Activated gamma-delta T cell treated with Interleukin-2 at 50 U/mL for 16 hours (primary cell): ENCODE results near the gene COX7B2.

Experiments
- DNase-seq: peaks from one replicate; pipeline ENCODE4 v3.0.0-alpha.2; 2020

The COX7B2 gene, protein sequence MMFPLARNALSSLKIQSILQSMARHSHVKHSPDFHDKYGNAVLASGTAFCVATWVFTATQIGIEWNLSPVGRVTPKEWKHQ

DNA sequence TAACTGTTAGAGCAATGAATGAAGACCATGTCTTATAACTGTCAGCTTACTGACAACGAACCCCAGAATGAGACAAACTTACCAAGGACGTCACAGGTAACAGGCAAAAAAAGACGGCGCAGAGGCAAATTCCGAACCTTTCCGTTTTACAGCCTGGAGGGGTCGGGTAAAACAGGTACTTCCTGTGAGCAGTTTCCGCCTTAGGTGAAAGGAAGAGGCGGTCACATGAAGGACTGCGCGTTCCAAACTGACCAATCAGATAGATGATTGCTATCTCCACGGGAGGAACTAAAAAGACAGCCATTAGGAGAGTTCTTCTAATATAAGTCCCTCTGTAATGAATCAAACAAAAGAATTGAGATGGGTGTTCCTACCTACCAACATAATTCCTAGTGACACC lies at the start of gene COX7B2:
TSS of gene COX7B2 (minus strand) at position 168 of the 400 bp plus-strand sequence. CDS start 174,053 bp downstream, outside the sequence.
- DNase-seq: no peak

DNA sequence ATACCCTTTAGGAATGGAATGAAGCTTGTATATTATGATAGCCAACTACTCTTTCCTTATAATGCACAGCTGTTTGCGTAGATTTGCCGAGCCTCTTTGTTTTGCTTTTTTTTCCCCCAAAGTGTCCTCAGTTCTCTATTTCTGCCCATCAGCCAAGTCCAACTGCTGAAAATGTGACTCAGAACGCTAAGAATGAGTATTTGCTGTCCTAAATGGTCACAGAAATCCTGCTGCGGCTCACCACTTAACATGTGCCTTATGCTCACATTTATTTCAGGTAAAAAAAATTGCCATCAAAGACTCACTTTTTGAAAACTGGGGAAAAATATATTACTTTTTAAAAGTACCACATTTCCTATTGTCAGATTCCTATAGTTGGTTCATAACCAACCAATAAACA lies 47.4 kb upstream of the COX7B2 start:
- DNase-seq: no peak

DNA sequence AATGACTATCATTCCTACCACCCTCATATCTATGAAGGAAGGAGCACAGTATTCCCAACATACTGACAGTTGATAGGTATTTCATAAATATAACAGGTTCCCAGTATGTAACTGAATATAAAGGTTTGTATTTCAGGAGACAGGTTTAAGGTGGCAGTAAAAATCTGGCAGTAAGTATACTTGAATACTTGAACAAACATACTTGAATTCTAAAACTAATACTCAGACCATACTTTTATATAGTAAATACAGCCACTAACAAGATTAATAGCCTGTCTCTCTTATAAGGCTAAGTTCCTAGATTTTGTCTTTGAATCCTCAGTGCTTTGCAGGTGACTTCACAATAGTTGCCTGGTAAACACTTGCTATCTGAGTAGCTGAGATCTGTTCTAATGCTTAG lies 46.6 kb upstream of the COX7B2 start:
- no peak for DNase-seq

DNA sequence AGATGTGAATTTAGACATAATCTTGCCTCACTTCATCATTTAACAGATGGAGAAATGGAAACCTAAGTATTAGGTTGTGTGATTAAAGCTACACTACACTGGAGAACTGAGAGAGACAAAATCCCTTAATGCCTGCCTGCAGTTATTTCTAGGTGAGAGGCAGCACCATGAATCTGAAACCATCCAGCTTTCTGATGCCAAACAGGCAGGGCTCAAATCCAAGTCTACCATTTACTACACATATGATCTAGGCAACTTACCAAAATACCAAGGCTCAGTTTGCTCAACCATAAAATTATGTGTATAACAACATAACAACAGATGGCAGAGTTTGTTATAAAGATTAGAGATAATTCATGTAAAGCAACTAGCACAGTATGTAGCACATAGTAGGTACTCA lies 45.6 kb upstream of the COX7B2 start:
- no peak for DNase-seq

DNA sequence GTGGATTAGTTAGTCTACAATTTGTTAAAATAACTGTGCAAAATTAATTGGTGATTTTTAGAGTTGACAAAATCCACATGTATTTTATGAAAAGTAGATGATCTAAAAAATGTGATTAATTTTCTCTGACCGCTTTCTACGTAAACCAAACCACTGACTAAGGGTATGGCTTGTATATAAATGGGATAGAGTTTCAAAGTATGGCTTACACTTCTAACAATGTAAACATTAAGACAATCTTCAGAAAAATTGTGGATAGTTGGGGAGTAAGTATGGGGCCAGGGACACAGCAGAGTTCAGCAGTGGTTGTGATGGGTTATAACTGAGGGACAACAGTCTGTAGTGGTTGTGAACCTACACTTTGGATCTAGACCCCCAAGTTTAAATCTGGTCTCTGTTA lies 44.5 kb upstream of the COX7B2 start:
- DNase-seq: no peak

DNA sequence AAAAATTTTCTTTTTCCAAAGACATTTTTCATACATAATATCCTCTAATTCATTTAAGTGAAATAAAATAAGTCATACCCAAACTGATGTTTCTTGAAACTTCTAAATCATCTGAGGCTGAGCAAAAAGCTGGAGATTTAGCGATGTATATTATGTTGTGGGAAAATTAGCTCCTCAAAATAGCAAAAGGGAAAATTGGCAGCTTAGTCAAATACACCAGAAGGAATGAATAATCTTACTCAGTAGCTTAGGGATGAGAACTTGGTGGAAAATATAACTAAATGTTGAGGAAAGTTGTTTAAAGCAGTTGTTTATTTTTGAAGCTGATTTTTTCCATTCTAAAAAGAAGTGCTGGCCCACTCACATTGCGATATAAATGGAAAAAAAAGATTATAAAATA lies 43.4 kb upstream of the COX7B2 start:
- no peak for DNase-seq

DNA sequence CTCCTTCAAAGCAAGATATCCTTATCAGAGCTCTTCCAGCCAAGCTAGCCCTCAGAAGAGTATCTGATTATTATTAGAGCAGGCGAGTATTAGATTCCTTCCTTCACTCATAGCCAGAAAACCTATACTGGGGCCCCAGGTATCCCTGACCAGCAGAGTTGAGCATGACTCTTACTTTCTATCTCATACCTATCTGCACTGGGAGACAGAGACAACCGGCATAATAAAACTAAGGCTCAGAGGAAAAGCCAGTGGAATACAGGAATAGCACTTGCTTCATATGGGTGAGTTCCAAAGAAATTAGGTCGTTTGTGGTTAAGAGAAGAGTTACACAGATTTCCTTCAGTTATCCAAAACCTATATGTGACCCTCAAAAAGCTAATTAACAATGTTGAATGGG lies 41.8 kb upstream of the COX7B2 start:
- no peak for DNase-seq

DNA sequence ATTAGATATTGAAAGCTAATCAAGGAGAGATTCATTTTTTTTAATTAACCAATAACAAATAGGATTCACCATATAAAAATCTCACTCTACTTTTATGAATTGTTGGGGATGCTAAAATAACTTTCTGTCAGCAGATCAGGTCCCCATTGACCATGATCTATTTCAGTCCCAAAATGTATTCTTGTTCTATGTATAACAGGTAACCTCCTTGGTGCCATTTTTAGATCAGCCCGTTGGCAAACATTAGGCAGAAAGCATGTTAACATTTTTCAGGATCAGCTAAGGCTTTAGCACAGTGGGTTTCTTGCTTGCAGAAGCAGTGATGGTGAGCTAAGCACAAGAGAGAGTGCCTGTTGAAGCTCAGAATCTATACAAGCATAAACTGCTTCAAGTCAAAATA lies 40.8 kb upstream of the COX7B2 start:
- no peak for DNase-seq

DNA sequence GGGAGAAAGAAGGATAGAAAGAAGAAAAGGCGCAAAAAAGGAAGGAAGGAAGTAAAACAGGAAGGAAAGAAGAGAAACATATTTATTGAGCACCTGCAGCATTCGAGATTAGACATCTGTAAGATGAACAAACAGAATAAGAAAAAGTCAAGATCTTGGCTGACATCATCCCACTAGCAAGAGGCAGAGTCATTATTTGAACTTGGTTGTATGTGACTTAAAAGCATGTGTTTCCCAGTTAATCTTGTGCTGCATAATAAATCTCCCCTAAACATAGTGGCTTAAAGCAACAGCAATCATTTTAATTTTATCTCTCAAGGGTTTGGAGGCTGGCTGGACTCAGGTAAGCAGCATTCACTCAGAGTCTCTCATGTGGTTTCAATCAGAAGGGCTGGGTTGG lies 38.5 kb upstream of the COX7B2 start:
- DNase-seq: no peak

DNA sequence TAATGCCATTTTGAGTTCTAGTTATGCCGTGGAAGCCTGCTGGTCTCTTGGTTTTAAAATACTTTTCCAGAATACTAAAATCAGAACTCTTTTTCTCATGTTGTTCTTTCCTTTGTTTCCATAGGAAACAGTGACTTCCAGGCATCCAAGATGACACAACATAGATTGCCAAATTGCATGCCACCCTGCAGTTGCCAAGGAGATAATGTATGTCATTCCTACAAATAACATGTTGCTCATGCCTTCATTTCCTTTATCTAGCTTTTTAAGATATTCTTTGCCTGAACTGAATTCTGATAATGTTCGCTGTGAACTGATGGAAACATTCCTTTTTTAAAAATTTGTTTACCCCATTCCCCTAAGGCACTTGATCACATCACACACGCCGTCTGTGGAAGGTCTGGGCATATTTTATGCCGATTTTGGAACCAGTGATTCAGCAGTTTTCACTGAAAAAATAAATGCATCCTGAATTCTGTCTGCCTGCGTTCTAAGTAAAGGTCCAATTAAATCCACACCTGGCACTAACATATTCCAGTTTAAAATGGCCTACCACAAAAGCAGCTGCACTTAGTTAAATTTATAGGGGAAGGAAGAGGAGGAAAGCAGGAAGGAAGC lies 38.0 kb upstream of the COX7B2 start:
- DNase-seq: no peak

DNA sequence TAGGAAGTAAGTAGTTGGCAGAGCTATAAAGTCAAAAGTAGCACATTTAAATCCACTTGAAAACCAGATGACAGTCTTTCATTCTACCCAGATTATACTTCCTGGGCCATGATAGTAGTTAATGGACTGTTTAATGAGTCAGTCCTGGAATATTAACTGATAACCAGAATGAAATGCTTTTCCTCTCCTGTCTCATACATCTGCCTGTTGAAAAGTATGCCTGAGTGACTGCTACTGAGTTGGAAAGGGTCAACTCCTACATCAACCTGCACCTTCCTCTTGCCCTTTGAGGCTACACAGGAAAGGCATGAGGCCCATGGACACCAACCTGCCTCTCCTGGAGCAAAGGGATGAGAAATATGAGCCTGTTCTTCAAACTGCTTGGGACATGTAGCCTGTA lies 36.0 kb upstream of the COX7B2 start:
- no peak for DNase-seq

DNA sequence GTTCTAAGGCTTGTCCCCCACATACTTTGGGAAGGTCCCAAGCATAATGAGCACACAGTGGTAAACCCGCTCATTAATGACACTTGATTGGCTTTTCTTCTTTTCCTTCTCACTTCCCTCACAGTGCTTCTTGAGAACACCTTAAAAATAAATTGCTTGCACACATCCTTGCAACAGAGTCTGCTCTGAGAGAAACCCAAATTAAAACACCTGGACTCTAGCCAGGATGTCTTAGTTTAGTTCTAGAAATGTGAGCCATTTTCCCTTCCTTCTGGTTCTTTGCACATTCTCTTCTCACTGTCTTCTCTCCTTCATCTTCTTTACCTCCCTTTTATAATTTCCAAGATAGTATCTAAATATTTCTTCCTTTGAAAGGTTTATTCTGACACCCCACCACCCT lies 35.3 kb upstream of the COX7B2 start:
- no peak for DNase-seq

DNA sequence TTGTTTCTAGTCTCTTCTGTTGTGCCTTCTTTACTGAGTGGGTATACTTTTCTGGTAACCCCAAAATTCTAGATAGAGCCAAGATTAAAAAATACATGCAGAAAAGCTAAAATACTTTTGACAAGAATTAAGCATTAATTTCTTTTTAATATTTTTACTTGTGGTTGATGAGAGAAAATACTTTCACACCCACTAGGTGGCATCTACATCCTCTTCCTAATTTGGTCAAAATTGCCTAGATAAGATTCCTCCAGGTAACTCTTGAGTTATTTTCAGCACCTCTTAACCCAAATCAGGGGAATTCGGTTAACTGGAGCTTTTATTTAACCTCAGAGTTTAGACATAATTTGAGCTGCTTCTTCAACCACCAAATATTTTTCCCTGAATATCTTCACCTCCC lies 28.4 kb upstream of the COX7B2 start:
- DNase-seq: no peak

DNA sequence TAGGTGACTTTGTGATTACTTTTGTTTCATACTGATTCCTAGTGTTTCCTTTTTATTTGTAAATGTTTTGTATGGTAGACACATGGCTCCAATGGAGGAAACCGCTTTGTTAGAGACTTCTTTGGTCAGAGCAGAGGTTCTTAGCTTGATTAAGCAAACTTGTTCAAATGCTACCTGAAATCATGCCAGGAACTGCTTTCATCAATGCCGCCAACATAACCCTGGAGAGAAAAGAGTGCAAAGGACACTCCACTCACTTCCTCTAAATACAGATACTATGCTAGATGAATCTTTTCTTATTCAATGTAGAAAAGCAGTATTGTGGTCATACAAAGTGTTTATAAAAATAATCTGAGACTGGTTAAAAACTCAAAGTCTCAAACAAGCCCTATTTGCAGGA lies 25.7 kb upstream of the COX7B2 start:
- no peak for DNase-seq

DNA sequence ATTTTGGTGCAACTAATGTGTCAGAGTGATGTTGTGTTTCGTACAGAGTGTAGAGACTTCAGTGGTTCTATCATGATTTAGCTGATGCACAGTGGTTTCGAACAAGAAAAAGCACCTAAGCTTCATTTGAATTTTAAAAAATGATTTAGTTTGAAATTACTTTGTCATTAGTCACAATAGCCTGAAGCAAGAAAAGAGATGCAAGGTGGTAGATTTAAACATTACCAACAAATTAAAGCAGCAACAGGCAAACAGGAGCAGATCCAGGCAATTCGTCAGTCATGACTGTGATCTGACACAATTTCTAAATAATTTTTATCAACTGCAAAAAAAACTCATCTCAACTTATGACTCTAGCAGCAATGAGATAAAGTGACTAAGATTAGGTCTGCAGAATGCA lies 24.6 kb upstream of the COX7B2 start:
- no peak for DNase-seq

DNA sequence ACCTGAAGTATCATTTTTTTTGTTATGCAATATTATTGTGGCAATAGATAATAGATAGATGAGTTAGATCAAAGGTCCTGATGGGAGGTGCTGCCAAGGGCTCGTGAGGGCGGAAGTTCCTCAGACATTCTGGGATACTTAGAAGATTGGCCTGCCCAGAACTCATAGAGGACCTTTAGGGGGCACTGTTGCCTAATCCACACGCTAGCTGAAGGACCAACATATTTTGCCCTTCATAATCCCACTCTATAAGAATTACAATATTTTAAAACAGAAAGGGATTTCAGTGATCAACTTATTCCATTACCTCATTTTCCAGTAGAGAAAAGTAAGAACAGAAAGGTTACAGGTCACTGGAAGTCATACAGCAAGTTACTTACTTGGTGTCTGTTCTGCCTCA lies 22.9 kb upstream of the COX7B2 start:
- DNase-seq: no peak

DNA sequence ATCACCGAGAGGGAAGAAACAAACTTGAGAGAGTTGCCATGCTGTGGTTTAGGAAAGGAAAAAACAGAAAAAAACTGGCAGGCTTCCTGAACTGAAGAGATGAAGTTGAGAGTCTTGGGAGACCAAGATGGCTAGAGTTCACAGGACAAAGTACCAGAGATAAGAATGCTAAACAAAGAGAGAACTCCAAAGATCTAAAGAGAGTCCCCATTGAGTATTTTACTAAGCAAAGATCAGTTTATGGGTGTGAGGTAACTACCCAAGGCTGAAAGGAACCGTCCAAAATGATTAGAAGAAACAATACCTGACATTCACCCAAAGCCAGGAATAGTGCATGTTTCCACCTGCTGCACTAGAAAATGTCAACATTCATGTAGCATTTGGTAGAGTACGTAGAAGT lies 21.8 kb upstream of the COX7B2 start:
- no peak for DNase-seq

DNA sequence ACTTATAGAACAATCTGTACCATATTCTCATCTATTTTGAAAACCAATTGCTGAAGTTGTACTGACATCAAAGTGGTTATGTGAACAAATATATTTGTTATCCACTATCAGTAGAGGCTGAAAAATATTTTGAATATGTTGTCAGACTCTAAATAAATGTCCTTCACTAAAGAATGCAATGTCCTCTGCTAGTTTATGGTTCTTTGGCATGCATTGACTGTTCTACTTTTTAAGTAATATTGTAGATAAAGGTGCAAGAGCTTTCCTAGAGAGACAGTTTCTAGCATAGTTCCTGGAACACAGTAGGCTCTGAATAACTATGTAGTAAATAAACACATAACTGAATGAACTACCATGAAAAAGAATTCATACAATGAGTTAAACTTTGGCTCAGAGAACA lies 18.2 kb upstream of the COX7B2 start:
- no peak for DNase-seq

DNA sequence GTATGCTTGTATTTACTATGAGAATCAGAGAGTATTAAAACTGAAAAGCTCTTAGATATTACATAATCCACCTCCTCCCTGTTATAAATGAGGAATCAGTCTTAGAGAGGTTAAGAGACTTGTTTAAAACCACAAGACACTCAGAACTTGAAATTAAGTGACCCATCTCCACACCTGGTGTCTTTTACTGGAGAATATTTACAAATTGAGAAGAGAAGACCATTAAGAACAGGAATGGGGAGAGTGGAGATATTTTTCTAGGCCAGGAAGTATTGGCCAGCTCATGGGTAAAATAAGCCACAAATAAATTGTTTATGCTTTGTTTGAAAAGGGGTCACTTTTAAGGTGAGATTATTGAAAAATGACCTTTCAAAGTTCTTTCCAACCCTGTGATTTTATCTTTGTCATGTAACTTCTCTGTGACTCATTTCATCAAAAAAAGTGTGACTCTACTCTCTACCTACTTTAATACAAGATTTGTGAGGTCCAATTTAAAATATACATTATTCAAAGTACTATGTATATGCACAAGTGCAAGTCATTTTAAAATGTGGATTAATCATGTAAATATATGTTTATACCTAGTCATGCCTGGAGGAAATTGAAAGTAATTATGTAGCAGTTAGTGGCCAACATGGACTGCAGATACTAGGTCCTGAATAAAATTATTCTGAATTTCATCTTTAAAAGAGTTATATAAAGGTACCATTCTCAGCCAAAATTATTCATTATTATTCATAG lies 15.9 kb upstream of the COX7B2 start:
- no peak for DNase-seq

DNA sequence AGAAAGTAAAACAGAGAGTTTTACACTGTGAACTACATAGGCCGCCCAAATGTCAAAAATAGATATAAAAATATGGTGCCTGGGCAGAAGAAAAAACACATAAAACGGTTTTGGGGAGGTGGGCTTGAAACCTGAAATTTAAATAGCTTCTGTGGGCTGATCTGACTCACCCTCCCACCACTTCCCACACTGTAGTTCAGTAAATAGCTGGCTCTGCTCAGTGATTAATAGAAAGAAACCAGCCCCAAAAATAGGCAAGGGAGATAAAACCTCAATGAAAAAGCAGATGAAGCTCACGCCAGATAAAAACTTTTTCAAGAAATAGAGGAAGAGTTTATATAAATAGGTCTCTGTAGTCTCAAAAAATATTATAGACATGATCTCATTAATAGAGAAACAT lies 13.2 kb upstream of the COX7B2 start:
- no peak for DNase-seq

DNA sequence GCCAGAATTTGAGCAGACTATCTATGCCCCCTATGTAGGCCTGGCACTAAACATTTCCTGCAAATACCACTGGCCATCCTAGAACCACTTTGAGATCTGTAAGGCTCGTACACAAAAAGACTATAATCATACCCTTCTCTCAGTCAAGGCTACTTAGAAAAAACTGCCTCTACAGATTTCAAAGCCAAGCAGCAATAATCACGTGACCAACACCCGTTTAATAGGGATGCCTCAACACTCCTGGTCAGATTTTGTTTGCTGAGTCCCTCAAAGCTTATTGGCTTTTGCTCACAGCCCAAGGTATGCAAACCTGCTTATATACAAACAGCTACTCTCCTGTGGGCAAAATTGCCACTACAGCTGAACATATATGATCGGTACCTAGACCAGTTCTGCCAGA lies 897 bp downstream of the COX7B2 start:
- DNase-seq: no peak

DNA sequence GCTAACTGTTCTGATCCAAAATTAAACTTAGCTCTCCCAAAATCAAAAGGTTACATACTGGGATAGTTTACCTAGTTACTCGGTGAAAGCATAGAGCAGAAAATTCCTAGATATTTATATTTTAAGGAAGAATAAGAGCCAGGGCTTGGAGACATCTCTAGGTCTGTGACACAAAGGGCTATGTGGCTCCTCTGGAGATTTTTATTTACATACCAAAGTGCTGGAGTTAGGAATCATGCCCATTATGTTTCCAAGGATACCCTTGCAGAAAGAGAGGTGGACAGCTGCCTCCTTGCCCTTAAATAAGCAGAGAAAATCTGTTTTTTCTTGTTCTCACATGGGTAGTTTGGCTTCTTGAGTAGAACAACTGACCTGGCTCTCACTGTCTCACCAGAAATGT lies 9.0 kb downstream of the COX7B2 start:
- no peak for DNase-seq

DNA sequence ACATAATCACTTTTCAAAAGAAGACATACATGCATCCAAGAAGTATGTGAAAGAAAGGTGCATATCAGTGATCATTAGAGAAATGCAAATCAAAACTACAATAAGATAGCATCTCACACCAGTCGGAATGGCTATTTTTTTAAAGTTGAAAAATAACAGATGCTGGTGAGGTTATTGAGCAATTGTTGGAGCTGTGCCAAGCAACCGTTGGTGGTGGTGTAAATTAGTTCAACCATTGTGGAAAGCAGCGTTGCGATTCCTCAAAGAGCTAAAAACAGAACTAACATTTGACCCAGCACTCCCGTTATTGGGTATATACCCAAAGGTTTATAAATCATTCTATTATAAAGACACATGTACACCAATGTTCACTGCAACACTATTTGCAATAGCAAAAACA lies 14.2 kb downstream of the COX7B2 start:
- no peak for DNase-seq

DNA sequence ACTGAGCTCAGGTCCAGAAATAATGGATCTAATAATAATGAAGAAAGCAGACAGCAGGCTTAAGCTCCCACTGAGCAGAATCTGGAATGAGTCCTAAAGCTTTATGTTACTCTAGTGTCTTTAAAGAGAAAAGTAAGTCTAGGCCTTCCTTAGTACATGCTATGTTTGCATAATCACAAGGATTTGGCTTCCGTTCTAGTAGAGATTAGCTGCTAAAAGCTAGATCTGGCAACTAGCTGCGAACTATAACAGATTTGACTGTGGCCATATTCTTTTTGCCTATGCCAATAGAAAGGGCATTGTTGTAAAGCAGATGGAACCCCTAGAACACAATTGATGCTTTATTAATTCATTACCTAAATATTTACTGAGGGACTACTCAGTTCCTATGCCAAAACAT lies 19.0 kb downstream of the COX7B2 start:
- no peak for DNase-seq

DNA sequence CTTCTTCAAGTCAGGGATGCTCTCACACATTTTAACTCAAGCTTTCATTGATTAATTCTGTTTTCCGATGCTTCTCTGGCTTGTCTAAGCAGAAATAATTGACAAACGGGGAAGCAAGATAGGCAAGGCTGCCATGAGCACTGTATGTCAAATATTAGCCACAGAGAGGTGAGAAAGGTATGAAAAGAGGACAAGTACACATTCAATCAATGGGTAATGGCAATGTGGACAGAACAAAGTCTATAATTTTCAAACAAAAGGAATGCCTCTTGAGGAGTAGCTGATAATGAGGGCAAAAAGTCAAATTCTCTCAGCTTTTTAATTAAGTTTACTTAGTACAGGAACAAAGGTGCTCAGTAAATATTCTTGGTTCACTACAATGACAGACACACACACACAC lies 19.6 kb downstream of the COX7B2 start:
- no peak for DNase-seq
